GM21360 (cell line): Measurements from ENCODE around the gene KRT86.
"Not testable (repeated sequence)": the region's sequence is repeated elsewhere in the genome, so short reads cannot be mapped to it uniquely, and the experiment has no call there.

Experiments
- ATAC-seq: cut with Tn5 transposase; IDR thresholded peaks from one replicate; pipeline ENCODE4 v1.9.1; 2021; ENCODE audit warnings: mild to moderate bottlenecking, moderate library complexity; ENCODE audit not compliant: unreplicated experiment

The KRT86 gene

GRCh38 chr12:52267266-52267665 is 7.2 kb upstream of the KRT86 start:
- no peak for ATAC-seq

GRCh38 chr12:52267699-52268098 is 6.7 kb upstream of the KRT86 start:
- no peak for ATAC-seq

GRCh38 chr12:52268212-52268611 is 6.2 kb upstream of the KRT86 start:
- ATAC-seq = no peak

GRCh38 chr12:52270541-52271070 is 3.8 kb upstream of the KRT86 start:
- ATAC-seq = no peak

GRCh38 chr12:52271158-52271557 is 3.3 kb upstream of the KRT86 start:
- ATAC-seq = no peak

- ATAC-seq = no peak
Measured at GRCh38 chr12:52275686-52276085, 1.2 kb downstream of the KRT86 start.

GRCh38 chr12:52277486-52278245 is 3.2 kb downstream of the KRT86 start:
- no peak for ATAC-seq

GRCh38 chr12:52278575-52279421 is 4.4 kb downstream of the KRT86 start:
- ATAC-seq = no peak

- ATAC-seq = no peak
Measured at GRCh38 chr12:52279422-52280318, 5.2 kb downstream of the KRT86 start.

- ATAC-seq = no peak
Measured at GRCh38 chr12:52280319-52280795, 5.9 kb downstream of the KRT86 start.

- ATAC-seq = no peak
Measured at GRCh38 chr12:52280796-52281560, 6.5 kb downstream of the KRT86 start.

GRCh38 chr12:52284562-52285171 is 10.2 kb downstream of the KRT86 start:
- no peak for ATAC-seq

GRCh38 chr12:52285172-52285745 is 10.8 kb downstream of the KRT86 start:
- ATAC-seq = no peak

GRCh38 chr12:52285851-52286530 is 11.5 kb downstream of the KRT86 start:
- no peak for ATAC-seq

GRCh38 chr12:52286857-52287785 is 12.7 kb downstream of the KRT86 start:
- ATAC-seq = not testable (repeated sequence)

- ATAC-seq = peak; percentile 75
Measured at GRCh38 chr12:52287816-52288805, 13.7 kb downstream of the KRT86 start.
